Measurements from ENCODE around the gene KLHL3. TPM values are rescaled to one million over a fixed set of nuclear protein-coding genes. Genes with fewer than 3 reads are reported as not detected.

Gene KLHL3
- total RNA-seq, 6 donors from 2014 or later, result 2.7 to 17.8 (median 5.2) TPM

- no peaks in the 10 kb centered on the region for H3K9me3 ChIP-seq
- H3K27ac ChIP-seq, result no peak overlapping the region
- no peak overlapping the region for H3K4me3 ChIP-seq
- H3K36me3 ChIP-seq, result no peaks in the 10 kb centered on the region
- ATAC-seq (ENCODE audit: low FRiP score in 2 of 2), result peak in 1 of 2 donors; percentile 32
- no peak for DNase-seq
- TF ChIP-seq EP300 (IDR thresholded peaks at IDR 0.05) (no peak), POLR2A (IDR thresholded peaks at IDR 0.05) (no peak), POLR2AphosphoS5 (IDR thresholded peaks at IDR 0.05) (no peak), CTCF (IDR thresholded peaks at IDR 0.05) (no peak)
- H3K27me3 ChIP-seq, result no peaks in the 10 kb centered on the region
- 67 to 70% methylated on average over 3 of the region's 3 CpGs for WGBS, 2 donors
- H3K4me1 ChIP-seq, result peaks cover 0 to 3% (median 0%) of the 10 kb centered on the region in 4 donors
Measured at GRCh38 chr5:137761566-137761965, 25.7 kb upstream of the KLHL3 start.

GRCh38 chr5:137760719-137761516, 25.0 kb upstream of the KLHL3 start:
- no peaks in the 10 kb centered on the region for H3K36me3 ChIP-seq
- no peak overlapping the region for H3K27ac ChIP-seq
- TF ChIP-seq CTCF (IDR thresholded peaks at IDR 0.05), result no peak
- TF ChIP-seq POLR2AphosphoS5 (IDR thresholded peaks at IDR 0.05), result no peak
- TF ChIP-seq EP300 (IDR thresholded peaks at IDR 0.05), result no peak
- no peak for TF ChIP-seq POLR2A (IDR thresholded peaks at IDR 0.05)
- H3K4me1 ChIP-seq, result peaks cover 0 to 3% (median 0%) of the 10 kb centered on the region in 4 donors
- no peak overlapping the region for H3K4me3 ChIP-seq
- H3K9me3 ChIP-seq, result no peaks in the 10 kb centered on the region
- no peaks in the 10 kb centered on the region for H3K27me3 ChIP-seq
- no peak for DNase-seq
- WGBS, 2 donors, result 62% methylated on average over 7 of the region's 7 CpGs
- ATAC-seq (ENCODE audit: low FRiP score in 2 of 2), result peak; percentile 23 to 62

- Histone ChIP-seq H3K27me3 (no peaks in the 10 kb centered on the region), H3K36me3 (no peaks in the 10 kb centered on the region), H3K4me3 (no peak overlapping the region), H3K4me1 (peaks cover under 1 to 5% (median 1%) of the 10 kb centered on the region in 4 donors), H3K27ac (no peak overlapping the region), H3K9me3 (no peaks in the 10 kb centered on the region)
- DNase-seq, result no peak
- WGBS, 2 donors, result 95 to 98% methylated on average over 4 of the region's 4 CpGs
- TF ChIP-seq POLR2AphosphoS5 (IDR thresholded peaks at IDR 0.05) (no peak), POLR2A (IDR thresholded peaks at IDR 0.05) (no peak), CTCF (IDR thresholded peaks at IDR 0.05) (no peak), EP300 (IDR thresholded peaks at IDR 0.05) (no peak)
- no peak for ATAC-seq (ENCODE audit: low FRiP score in 2 of 2)
Measured at GRCh38 chr5:137760294-137760693, 24.4 kb upstream of the KLHL3 start.

GRCh38 chr5:137758715-137759306, 22.9 kb upstream of the KLHL3 start:
- H3K4me3 ChIP-seq, result no peak overlapping the region
- 67 to 72% methylated on average over 6 of the region's 6 CpGs for WGBS, 2 donors
- peaks cover 3 to 9% (median 4%) of the 10 kb centered on the region in 4 donors for H3K4me1 ChIP-seq
- no peak overlapping the region for H3K27ac ChIP-seq
- TF ChIP-seq EP300 (IDR thresholded peaks at IDR 0.05) (no peak), CTCF (IDR thresholded peaks at IDR 0.05) (no peak)
- H3K27me3 ChIP-seq, result no peaks in the 10 kb centered on the region
- no peaks in the 10 kb centered on the region for H3K9me3 ChIP-seq
- ATAC-seq (ENCODE audit: low FRiP score in 2 of 2) (no peak), DNase-seq (no peak)
- H3K36me3 ChIP-seq, result no peaks in the 10 kb centered on the region

All from upper lobe of left lung (tissue), 6 donors.